ENCODE results near the gene AP1S1.

GRCh38 chr7:101195884-101196283 is 41.6 kb downstream of the AP1S1 start:
- TF ChIP-seq CTCF (IDR thresholded peaks at IDR 0.05), result no peak
- TF ChIP-seq POLR2A (IDR thresholded peaks at IDR 0.05), result no peak
- no peak for TF ChIP-seq POLR2AphosphoS5 (IDR thresholded peaks at IDR 0.05)

All from upper lobe of left lung (tissue), 4 donors.